Ishikawa (cell line): ENCODE data around the gene UHRF1.

ENCODE experiments used
- REST ChIP-seq: IDR thresholded peaks from 2 replicates; pipeline ENCODE4 v1.6.1; 2012; ENCODE audit warnings: low read depth, mild to moderate bottlenecking
- TAF1 ChIP-seq: IDR thresholded peaks from 2 replicates; pipeline ENCODE4 v1.6.1; 2012; ENCODE audit warnings: low read depth, mild to moderate bottlenecking
- YY1 ChIP-seq: IDR thresholded peaks from 2 replicates; pipeline ENCODE4 v1.6.1; 2012; ENCODE audit warnings: low read depth

- no peak for TF ChIP-seq REST
- TF ChIP-seq TAF1: no peak
- no peak for TF ChIP-seq YY1
Measured at GRCh38 chr19:4859697-4860096, 49.6 kb upstream of the UHRF1 start.
